ENCODE measurements around the gene SASH3.

SASH3 gene

GRCh38 chrX:129824620-129825019 lies 44.9 kb downstream of the SASH3 start:
- no peak for TF ChIP-seq PPARA (CRISPR knock-in tag; IDR thresholded peaks at IDR 0.05; ENCODE audit: borderline replicate concordance)
- no peak for TF ChIP-seq CSDC2 (CRISPR knock-in tag; IDR thresholded peaks at IDR 0.05)
- TF ChIP-seq RARB (CRISPR knock-in tag; IDR thresholded peaks at IDR 0.05) = no peak
- TF ChIP-seq TCF4 (CRISPR knock-in tag; IDR thresholded peaks at IDR 0.05; ENCODE audit: borderline replicate concordance) = no peak
- TF ChIP-seq ARNTL (CRISPR knock-in tag; IDR thresholded peaks at IDR 0.05; ENCODE audit: borderline replicate concordance, low read depth) = no peak
- no peak for TF ChIP-seq ZNF565 (CRISPR knock-in tag; conservative IDR thresholded peaks at IDR 0.05; ENCODE audit: low read depth)
- TF ChIP-seq, protein P1, sequence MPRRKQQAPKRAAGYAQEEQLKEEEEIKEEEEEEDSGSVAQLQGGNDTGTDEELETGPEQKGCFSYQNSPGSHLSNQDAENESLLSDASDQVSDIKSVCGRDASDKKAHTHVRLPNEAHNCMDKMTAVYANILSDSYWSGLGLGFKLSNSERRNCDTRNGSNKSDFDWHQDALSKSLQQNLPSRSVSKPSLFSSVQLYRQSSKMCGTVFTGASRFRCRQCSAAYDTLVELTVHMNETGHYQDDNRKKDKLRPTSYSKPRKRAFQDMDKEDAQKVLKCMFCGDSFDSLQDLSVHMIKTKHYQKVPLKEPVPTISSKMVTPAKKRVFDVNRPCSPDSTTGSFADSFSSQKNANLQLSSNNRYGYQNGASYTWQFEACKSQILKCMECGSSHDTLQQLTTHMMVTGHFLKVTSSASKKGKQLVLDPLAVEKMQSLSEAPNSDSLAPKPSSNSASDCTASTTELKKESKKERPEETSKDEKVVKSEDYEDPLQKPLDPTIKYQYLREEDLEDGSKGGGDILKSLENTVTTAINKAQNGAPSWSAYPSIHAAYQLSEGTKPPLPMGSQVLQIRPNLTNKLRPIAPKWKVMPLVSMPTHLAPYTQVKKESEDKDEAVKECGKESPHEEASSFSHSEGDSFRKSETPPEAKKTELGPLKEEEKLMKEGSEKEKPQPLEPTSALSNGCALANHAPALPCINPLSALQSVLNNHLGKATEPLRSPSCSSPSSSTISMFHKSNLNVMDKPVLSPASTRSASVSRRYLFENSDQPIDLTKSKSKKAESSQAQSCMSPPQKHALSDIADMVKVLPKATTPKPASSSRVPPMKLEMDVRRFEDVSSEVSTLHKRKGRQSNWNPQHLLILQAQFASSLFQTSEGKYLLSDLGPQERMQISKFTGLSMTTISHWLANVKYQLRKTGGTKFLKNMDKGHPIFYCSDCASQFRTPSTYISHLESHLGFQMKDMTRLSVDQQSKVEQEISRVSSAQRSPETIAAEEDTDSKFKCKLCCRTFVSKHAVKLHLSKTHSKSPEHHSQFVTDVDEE (CRISPR knock-in tag; IDR thresholded peaks at IDR 0.05) = no peak
- TF ChIP-seq OSR1 (CRISPR knock-in tag; IDR thresholded peaks at IDR 0.05) = no peak
- TF ChIP-seq ZFP3 (CRISPR knock-in tag; IDR thresholded peaks at IDR 0.05) = no peak
- no peak for TF ChIP-seq POU6F1 (CRISPR knock-in tag; IDR thresholded peaks at IDR 0.05; ENCODE audit: borderline replicate concordance, low read depth)
- TF ChIP-seq SNAI2 (CRISPR knock-in tag; IDR thresholded peaks at IDR 0.05) = no peak
- TF ChIP-seq ISL1 (CRISPR knock-in tag; IDR thresholded peaks at IDR 0.05) = no peak
- TF ChIP-seq PATZ1 (CRISPR knock-in tag; IDR thresholded peaks at IDR 0.05; ENCODE audit: borderline replicate concordance) = no peak
- TF ChIP-seq BACH2 (CRISPR knock-in tag; IDR thresholded peaks at IDR 0.05; ENCODE audit: borderline replicate concordance) = no peak
- no peak for TF ChIP-seq ZFP30 (CRISPR knock-in tag; IDR thresholded peaks at IDR 0.05)
- ATAC-seq = no peak

- TF ChIP-seq TCF4 (CRISPR knock-in tag; IDR thresholded peaks at IDR 0.05; ENCODE audit: borderline replicate concordance) = no peak
- no peak for TF ChIP-seq ISL1 (CRISPR knock-in tag; IDR thresholded peaks at IDR 0.05)
- TF ChIP-seq RARB (CRISPR knock-in tag; IDR thresholded peaks at IDR 0.05) = no peak
- TF ChIP-seq, protein P1 (CRISPR knock-in tag; IDR thresholded peaks at IDR 0.05) = no peak
- TF ChIP-seq ZNF565 (CRISPR knock-in tag; conservative IDR thresholded peaks at IDR 0.05; ENCODE audit: low read depth) = no peak
- no peak for TF ChIP-seq TOX (CRISPR knock-in tag; IDR thresholded peaks at IDR 0.05; ENCODE audit: borderline replicate concordance)
- no peak for TF ChIP-seq CSRNP3 (CRISPR knock-in tag; IDR thresholded peaks at IDR 0.05)
- TF ChIP-seq ZC3H10 (CRISPR knock-in tag; IDR thresholded peaks at IDR 0.05) = no peak
- TF ChIP-seq ZFP30 (CRISPR knock-in tag; IDR thresholded peaks at IDR 0.05) = no peak
- no peak for TF ChIP-seq CREB5 (CRISPR knock-in tag; IDR thresholded peaks at IDR 0.05; ENCODE audit: low read depth)
- TF ChIP-seq GLIS3 (CRISPR knock-in tag; IDR thresholded peaks at IDR 0.05) = no peak
- ATAC-seq = no peak
Measured at GRCh38 chrX:129825746-129826505, 46.2 kb downstream of the SASH3 start.
